ENCODE measurements around the gene ZNF474. TPM values are rescaled to one million over a fixed set of nuclear protein-coding genes. Genes with fewer than 3 reads are reported as not detected.

The ZNF474 gene
- total and polyA plus RNA-seq, 4 donors: 0.03 to 0.25 (median 0.23) TPM; not detected in 1

GRCh38 chr5:122202952-122203351, 73.6 kb downstream of the ZNF474 start:
- DNase-seq (ENCODE audit: low spot score): no peak
- no peak for TF ChIP-seq TAF1 (conservative IDR thresholded peaks at IDR 0.05)
- no peak for TF ChIP-seq ATF3 (IDR thresholded peaks at IDR 0.05)
- TF ChIP-seq, protein P1, sequence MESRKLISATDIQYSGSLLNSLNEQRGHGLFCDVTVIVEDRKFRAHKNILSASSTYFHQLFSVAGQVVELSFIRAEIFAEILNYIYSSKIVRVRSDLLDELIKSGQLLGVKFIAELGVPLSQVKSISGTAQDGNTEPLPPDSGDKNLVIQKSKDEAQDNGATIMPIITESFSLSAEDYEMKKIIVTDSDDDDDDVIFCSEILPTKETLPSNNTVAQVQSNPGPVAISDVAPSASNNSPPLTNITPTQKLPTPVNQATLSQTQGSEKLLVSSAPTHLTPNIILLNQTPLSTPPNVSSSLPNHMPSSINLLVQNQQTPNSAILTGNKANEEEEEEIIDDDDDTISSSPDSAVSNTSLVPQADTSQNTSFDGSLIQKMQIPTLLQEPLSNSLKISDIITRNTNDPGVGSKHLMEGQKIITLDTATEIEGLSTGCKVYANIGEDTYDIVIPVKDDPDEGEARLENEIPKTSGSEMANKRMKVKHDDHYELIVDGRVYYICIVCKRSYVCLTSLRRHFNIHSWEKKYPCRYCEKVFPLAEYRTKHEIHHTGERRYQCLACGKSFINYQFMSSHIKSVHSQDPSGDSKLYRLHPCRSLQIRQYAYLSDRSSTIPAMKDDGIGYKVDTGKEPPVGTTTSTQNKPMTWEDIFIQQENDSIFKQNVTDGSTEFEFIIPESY (IDR thresholded peaks at IDR 0.05): no peak
- TF ChIP-seq SP1 (IDR thresholded peaks at IDR 0.05): no peak
- no peak for TF ChIP-seq HNF4G (IDR thresholded peaks at IDR 0.05)
- no peak for TF ChIP-seq RAD21 (IDR thresholded peaks at IDR 0.05)
- TF ChIP-seq, protein P2, sequence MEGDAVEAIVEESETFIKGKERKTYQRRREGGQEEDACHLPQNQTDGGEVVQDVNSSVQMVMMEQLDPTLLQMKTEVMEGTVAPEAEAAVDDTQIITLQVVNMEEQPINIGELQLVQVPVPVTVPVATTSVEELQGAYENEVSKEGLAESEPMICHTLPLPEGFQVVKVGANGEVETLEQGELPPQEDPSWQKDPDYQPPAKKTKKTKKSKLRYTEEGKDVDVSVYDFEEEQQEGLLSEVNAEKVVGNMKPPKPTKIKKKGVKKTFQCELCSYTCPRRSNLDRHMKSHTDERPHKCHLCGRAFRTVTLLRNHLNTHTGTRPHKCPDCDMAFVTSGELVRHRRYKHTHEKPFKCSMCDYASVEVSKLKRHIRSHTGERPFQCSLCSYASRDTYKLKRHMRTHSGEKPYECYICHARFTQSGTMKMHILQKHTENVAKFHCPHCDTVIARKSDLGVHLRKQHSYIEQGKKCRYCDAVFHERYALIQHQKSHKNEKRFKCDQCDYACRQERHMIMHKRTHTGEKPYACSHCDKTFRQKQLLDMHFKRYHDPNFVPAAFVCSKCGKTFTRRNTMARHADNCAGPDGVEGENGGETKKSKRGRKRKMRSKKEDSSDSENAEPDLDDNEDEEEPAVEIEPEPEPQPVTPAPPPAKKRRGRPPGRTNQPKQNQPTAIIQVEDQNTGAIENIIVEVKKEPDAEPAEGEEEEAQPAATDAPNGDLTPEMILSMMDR (IDR thresholded peaks at IDR 0.05; ENCODE audit: low read depth, low read length, missing input control): no peak
- TF ChIP-seq MAX (IDR thresholded peaks at IDR 0.05): no peak
- no peak for TF ChIP-seq RXRA (IDR thresholded peaks at IDR 0.05)
- no peak for TF ChIP-seq REST (IDR thresholded peaks at IDR 0.05)
- TF ChIP-seq HNF4A (conservative IDR thresholded peaks at IDR 0.05): no peak
- no peak for TF ChIP-seq GABPA (IDR thresholded peaks at IDR 0.05 in 1 of 2, conservative IDR thresholded peaks at IDR 0.05 in 1 of 2)
- TF ChIP-seq YY1 (IDR thresholded peaks at IDR 0.05): no peak
- TF ChIP-seq FOXA1 (IDR thresholded peaks at IDR 0.05): no peak
- TF ChIP-seq EGR1 (IDR thresholded peaks at IDR 0.05; ENCODE audit: low read depth in 2 of 2): no peak
- TF ChIP-seq NR2F2 (IDR thresholded peaks at IDR 0.05): no peak
- no peak for TF ChIP-seq JUND (IDR thresholded peaks at IDR 0.05)
- no peak for TF ChIP-seq FOXA2 (IDR thresholded peaks at IDR 0.05)
- Histone ChIP-seq H3K4me1 (ENCODE audit: control insufficient read depth in 4 of 4, insufficient read depth in 4 of 4, low read length in 3 of 4) (no peaks in the 10 kb centered on the region), H3K27me3 (ENCODE audit: control insufficient read depth in 4 of 4, insufficient read depth in 4 of 4, low read length in 3 of 4) (no peaks in the 10 kb centered on the region), H3K36me3 (ENCODE audit: control insufficient read depth in 4 of 4, insufficient read depth in 3 of 4, low read depth in 1 of 4, low read length in 3 of 4) (no peaks in the 10 kb centered on the region), H3K4me3 (ENCODE audit: low read depth in 1 of 3, low read length in 3 of 3) (no peak overlapping the region), H3K9me3 (ENCODE audit: control insufficient read depth in 4 of 4, low read length in 3 of 4) (no peaks in the 10 kb centered on the region), H3K27ac (ENCODE audit: low read depth in 1 of 2, low read length in 2 of 2) (no peak overlapping the region), H3K9ac (ENCODE audit: low read depth in 1 of 2, low read length in 2 of 2) (no peak overlapping the region)

Other genes starting within 250 kb of the ZNF474 start
- 10 to 100 TPM in 1 of 2 donors, 1 to 10 TPM in 1; 7.8 to 10.1 TPM for gene SRFBP1, start 167.6 kb upstream of the ZNF474 start, total RNA-seq
- 1 to 10 TPM; 2.7 to 4.5 TPM for gene SRFBP1, start 167.6 kb upstream of the ZNF474 start, polyA plus RNA-seq
- 1 to 10 TPM in 1 of 2 donors, under 1 TPM in 1; 0.84 to 1.0 TPM for gene LOX, start 51.3 kb upstream of the ZNF474 start, total RNA-seq
- gene LOX, start 51.3 kb upstream of the ZNF474 start, polyA plus RNA-seq: 1 to 10 TPM in 1 of 2 donors, under 1 TPM in 1; 0.42 to 2.2 TPM
- under 1 TPM; 0.50 to 0.98 TPM for gene SNCAIP, start 182.7 kb downstream of the ZNF474 start, total RNA-seq
- gene SNCAIP, start 182.7 kb downstream of the ZNF474 start, polyA plus RNA-seq: 1 to 10 TPM in 1 of 2 donors, under 1 TPM in 1; 0.17 to 2.1 TPM

Data from liver (tissue), 9 donors.